HEK293 (cell line): ENCODE results near the gene KCNJ6.

Source experiments
- BCL11A ChIP-seq: fragments of 450-650 bp; formaldehyde crosslinking; IDR thresholded peaks from 2 replicates; pipeline ENCODE4 v1.5.1; 2016; ENCODE audit warnings: low read depth, missing biosample characterization, missing genetic modification characterization
- KLF16 ChIP-seq: fragments of 450-650 bp; formaldehyde crosslinking; IDR thresholded peaks from 2 replicates; pipeline ENCODE4 v1.5.1; 2017; ENCODE audit warnings: missing biosample characterization, missing genetic modification characterization
- KLF17 ChIP-seq: fragments of 450-650 bp; formaldehyde crosslinking; IDR thresholded peaks from 2 replicates; pipeline ENCODE4 v1.5.1; 2016; ENCODE audit warnings: missing biosample characterization, missing genetic modification characterization
- KLF7 ChIP-seq: fragments of 450-650 bp; formaldehyde crosslinking; IDR thresholded peaks from 2 replicates; pipeline ENCODE4 v1.5.1; 2016; ENCODE audit warnings: missing biosample characterization, missing genetic modification characterization, borderline replicate concordance
- KLF9 ChIP-seq: fragments of 450-650 bp; formaldehyde crosslinking; IDR thresholded peaks from 2 replicates; pipeline ENCODE4 v1.5.1; 2016; ENCODE audit warnings: missing biosample characterization, missing genetic modification characterization, low read depth
- PATZ1 ChIP-seq: fragments of 450-650 bp; formaldehyde crosslinking; IDR thresholded peaks from 2 replicates; pipeline ENCODE4 v1.5.1; 2016; ENCODE audit warnings: missing biosample characterization, missing genetic modification characterization
- PRDM1 ChIP-seq: fragments of 450-650 bp; formaldehyde crosslinking; IDR thresholded peaks from 2 replicates; pipeline ENCODE4; 2016; ENCODE audit warnings: missing biosample characterization, missing genetic modification characterization
- RBAK ChIP-seq: fragments of 450-650 bp; formaldehyde crosslinking; IDR thresholded peaks from 2 replicates; pipeline ENCODE4 v1.5.1; 2016; ENCODE audit warnings: missing biosample characterization, missing genetic modification characterization
- TSHZ1 ChIP-seq: fragments of 450-650 bp; formaldehyde crosslinking; IDR thresholded peaks from 2 replicates; pipeline ENCODE4 v1.5.1; 2016; ENCODE audit warnings: missing biosample characterization, missing genetic modification characterization, borderline replicate concordance
- ZBTB10 ChIP-seq: fragments of 450-650 bp; formaldehyde crosslinking; IDR thresholded peaks from 2 replicates; pipeline ENCODE4 v1.5.1; 2016; ENCODE audit warnings: missing biosample characterization, missing genetic modification characterization
- ZBTB48 ChIP-seq: fragments of 450-650 bp; formaldehyde crosslinking; IDR thresholded peaks from 2 replicates; pipeline ENCODE4 v1.5.1; 2016; ENCODE audit warnings: missing biosample characterization, missing genetic modification characterization
- ZFP69B ChIP-seq: fragments of 450-650 bp; formaldehyde crosslinking; IDR thresholded peaks from 2 replicates; pipeline ENCODE4 v1.5.1; 2016; ENCODE audit warnings: missing biosample characterization, missing genetic modification characterization
- ZNF114 ChIP-seq: fragments of 450-650 bp; formaldehyde crosslinking; IDR thresholded peaks from 2 replicates; pipeline ENCODE4 v1.5.0; 2017; ENCODE audit warnings: missing biosample characterization, missing genetic modification characterization
- ZNF174 ChIP-seq: fragments of 450-650 bp; formaldehyde crosslinking; IDR thresholded peaks from 2 replicates; pipeline ENCODE4 v1.5.0; 2017; ENCODE audit warnings: missing biosample characterization, mild to moderate bottlenecking, missing genetic modification characterization
- ZNF175 ChIP-seq: fragments of 450-650 bp; formaldehyde crosslinking; IDR thresholded peaks from 2 replicates; pipeline ENCODE4 v1.5.1; 2016; ENCODE audit warnings: missing biosample characterization, missing genetic modification characterization
- ZNF221 ChIP-seq: fragments of 450-650 bp; formaldehyde crosslinking; IDR thresholded peaks from 2 replicates; pipeline ENCODE4 v1.5.1; 2017; ENCODE audit warnings: missing biosample characterization, missing genetic modification characterization, borderline replicate concordance
- ZNF292 ChIP-seq: fragments of 450-650 bp; formaldehyde crosslinking; IDR thresholded peaks from 2 replicates; pipeline ENCODE4 v1.5.1; 2016; ENCODE audit warnings: low read depth, missing biosample characterization, missing genetic modification characterization, borderline replicate concordance
- ZNF302 ChIP-seq: fragments of 450-650 bp; formaldehyde crosslinking; IDR thresholded peaks from 2 replicates; pipeline ENCODE4 v1.5.1; 2016; ENCODE audit warnings: missing biosample characterization, missing genetic modification characterization, low read depth
- ZNF335 ChIP-seq: fragments of 450-650 bp; formaldehyde crosslinking; conservative IDR thresholded peaks from 2 replicates; pipeline ENCODE4 v1.5.1; 2016; ENCODE audit warnings: missing biosample characterization, missing genetic modification characterization
- ZNF354C ChIP-seq: fragments of 450-650 bp; formaldehyde crosslinking; IDR thresholded peaks from 2 replicates; pipeline ENCODE4 v1.5.1; 2016; ENCODE audit warnings: missing biosample characterization, missing genetic modification characterization, low read depth, borderline replicate concordance
- ZNF362 ChIP-seq: fragments of 450-650 bp; formaldehyde crosslinking; IDR thresholded peaks from 2 replicates; pipeline ENCODE4 v1.5.1; 2016; ENCODE audit warnings: missing biosample characterization, missing genetic modification characterization
- ZNF404 ChIP-seq: fragments of 450-650 bp; formaldehyde crosslinking; IDR thresholded peaks from 2 replicates; pipeline ENCODE4 v1.5.1; 2017; ENCODE audit warnings: missing biosample characterization, missing genetic modification characterization
- ZNF423 ChIP-seq: fragments of 450-650 bp; formaldehyde crosslinking; IDR thresholded peaks from 2 replicates; pipeline ENCODE4 v1.5.1; 2016; ENCODE audit warnings: missing biosample characterization, missing genetic modification characterization
- ZNF48 ChIP-seq: fragments of 450-650 bp; formaldehyde crosslinking; IDR thresholded peaks from 2 replicates; pipeline ENCODE4 v1.5.1; 2016; ENCODE audit warnings: missing biosample characterization, missing genetic modification characterization
- ZNF510 ChIP-seq: fragments of 450-650 bp; formaldehyde crosslinking; IDR thresholded peaks from 2 replicates; pipeline ENCODE4 v1.5.1; 2018; ENCODE audit warnings: mild to moderate bottlenecking, missing genetic modification characterization, missing biosample characterization; ENCODE audit not compliant: insufficient replicate concordance
- ZNF561 ChIP-seq: fragments of 450-650 bp; IDR thresholded peaks from 2 replicates; pipeline ENCODE4 v1.5.1; 2018; ENCODE audit warnings: missing biosample characterization, missing genetic modification characterization, borderline replicate concordance
- ZNF692 ChIP-seq: fragments of 450-650 bp; formaldehyde crosslinking; IDR thresholded peaks from 2 replicates; pipeline ENCODE4 v1.5.1; 2016; ENCODE audit warnings: missing biosample characterization, missing genetic modification characterization
- ZSCAN16 ChIP-seq: fragments of 450-650 bp; formaldehyde crosslinking; IDR thresholded peaks from 2 replicates; pipeline ENCODE4 v1.5.1; 2016; ENCODE audit warnings: missing biosample characterization, missing genetic modification characterization
- ZXDB ChIP-seq: fragments of 450-650 bp; formaldehyde crosslinking; IDR thresholded peaks from 2 replicates; pipeline ENCODE4 v1.5.1; 2016; ENCODE audit warnings: missing biosample characterization, missing genetic modification characterization

Gene KCNJ6

GRCh38 chr21:37564341-37564923, 351.8 kb downstream of the KCNJ6 start (continued):
- no peak for TF ChIP-seq ZNF692
- TF ChIP-seq KLF7 (tag by site-specific recombination) = no peak
- TF ChIP-seq RBAK (tag by site-specific recombination) = no peak; the same call in 1 of the 2 replicates
- TF ChIP-seq ZNF221 (tag by site-specific recombination) = no peak
- peak; percentile 22; the same call in 1 of the 2 replicates for TF ChIP-seq ZBTB10
- no peak for TF ChIP-seq ZNF174 (tag by site-specific recombination)
- no peak for TF ChIP-seq KLF9
- TF ChIP-seq ZNF335 (tag by site-specific recombination) = peak; percentile 44
- TF ChIP-seq ZNF175 (tag by site-specific recombination) = no peak
- TF ChIP-seq TSHZ1 (tag by site-specific recombination) = peak; percentile 73; the same call in 1 of the 2 replicates
- no peak for TF ChIP-seq ZNF362 (tag by site-specific recombination)
- TF ChIP-seq ZBTB48 (tag by site-specific recombination) = peak; percentile 82
- TF ChIP-seq ZFP69B (tag by site-specific recombination) = no peak
- TF ChIP-seq KLF17 (tag by site-specific recombination) = no peak
- TF ChIP-seq BCL11A = peak; percentile 85; the same call in 1 of the 2 replicates
- TF ChIP-seq ZXDB (tag by site-specific recombination) = no peak
- no peak for TF ChIP-seq ZNF302 (tag by site-specific recombination)
- no peak for TF ChIP-seq ZNF510
- TF ChIP-seq ZNF292 (tag by site-specific recombination) = no peak
- no peak for TF ChIP-seq ZNF114 (tag by site-specific recombination)
- TF ChIP-seq ZNF404 (tag by site-specific recombination) = no peak
- TF ChIP-seq PRDM1 (tag by site-specific recombination) = no peak
- peak; percentile 96 for TF ChIP-seq PATZ1 (tag by site-specific recombination)
- TF ChIP-seq ZSCAN16 = no peak
- no peak for TF ChIP-seq ZNF48 (tag by site-specific recombination)
- TF ChIP-seq ZNF423 (tag by site-specific recombination) = peak; percentile 31; the same call in 1 of the 2 replicates
- no peak for TF ChIP-seq ZNF354C
- TF ChIP-seq KLF16 = no peak
- no peak; the same call in 1 of the 2 replicates for TF ChIP-seq ZNF561 (tag by site-specific recombination)
